A549 (cell line): Measurements from ENCODE around the gene TBCE. TPM values are rescaled to one million over a fixed set of nuclear protein-coding genes. Genes with fewer than 3 reads are reported as not detected.
"Not testable (repeated sequence)": the region's sequence is repeated elsewhere in the genome, so short reads cannot be mapped to it uniquely, and the experiment has no call there.

Experiments
- ATAC-seq, 2 experiments: fragments of 200-7000 bp in 1 of 2; fragments of >200 bp in 1 of 2; cut with Nextera tagmentation in 1 of 2; cut with Tn5 transposase in 1 of 2; 3 replicates each; pipeline versions ENCODE4 v1.8.0 to v1.9.1; 2018 to 2020; ENCODE audit warnings: mild to moderate bottlenecking in 1 of 2, moderate library complexity in 1 of 2
- CTCF ChIA-PET: fragments of 300-600 bp; sonication (Branson Sonifier 250); formaldehyde crosslinking; extraction: SDS; loops from one replicate; lab custom pipeline; 2021; ENCODE audit warnings: antibody characterized with exemption, inconsistent platforms; lab: Yijun Ruan, JAX
- POLR2A ChIA-PET: fragments of 350-600 bp; formaldehyde crosslinking; extraction: SDS; loops from one replicate; lab custom pipeline; 2021; ENCODE audit warnings: antibody characterized with exemption, inconsistent platforms; lab: Yijun Ruan, JAX
- DNase-seq, 2 experiments: peaks; one replicate each; pipeline versions ENCODE4 v3.0.0 to v3.0.0-alpha.2; 2011 to 2016; ENCODE audit warnings: low read depth in 1 of 2, low spot score in 1 of 2
- FAIRE-seq: peaks from 2 replicates; lab custom pipeline; 2011; peaks lifted over from hg19 to GRCh38; lab: Jason Lieb, UNC
- H3K27ac ChIP-seq, 2 experiments: fragments of >200 bp; sonication (Bioruptor Twin); formaldehyde crosslinking; 3 replicates each; pipeline ENCODE4 v1.5.1; 2016 to 2017
- H3K4me1 ChIP-seq: fragments of >200 bp; sonication (Bioruptor Twin); formaldehyde crosslinking; 3 replicates; pipeline ENCODE4 v1.6.1; 2016
- H3K4me2 ChIP-seq: fragments of >200 bp; sonication (Bioruptor Twin); formaldehyde crosslinking; 3 replicates; pipeline ENCODE4 v1.6.1; 2016
- H3K4me3 ChIP-seq: fragments of >200 bp; sonication (Bioruptor Twin); formaldehyde crosslinking; 3 replicates; pipeline ENCODE4 v1.5.1; 2016
- H3K9me3 ChIP-seq: fragments of >200 bp; sonication (Bioruptor Twin); formaldehyde crosslinking; 3 replicates; pipeline ENCODE4 v1.6.1; 2016
- BHLHE40 ChIP-seq: IDR thresholded peaks from 2 replicates; pipeline ENCODE4 v1.6.1; 2012; ENCODE audit warnings: low read depth, low read length, inconsistent platforms
- CBX2 ChIP-seq: fragments of 200-600 bp; sonication (generic); IDR thresholded peaks from 2 replicates; pipeline ENCODE4 v1.6.1; 2016; ENCODE audit warnings: low read depth, mild to moderate bottlenecking, borderline replicate concordance
- CHD4 ChIP-seq: fragments of 200-600 bp; sonication (generic); IDR thresholded peaks from 2 replicates; pipeline ENCODE4 v1.6.1; 2016; ENCODE audit warnings: antibody characterized with exemption, mild to moderate bottlenecking, borderline replicate concordance
- CTCF ChIP-seq: fragments of >200 bp; sonication (Bioruptor Twin); formaldehyde crosslinking; IDR thresholded peaks from 3 replicates; pipeline ENCODE4 v1.5.1; 2016
- EHF ChIP-seq: fragments of 250-450 bp; sonication (Bioruptor Pico); IDR thresholded peaks from 2 replicates; pipeline ENCODE4 v1.5.0; 2020; ENCODE audit warnings: mild to moderate bottlenecking
- ELK1 ChIP-seq: fragments of 150-350 bp; IDR thresholded peaks from 2 replicates; pipeline ENCODE4 v1.6.1; 2014; ENCODE audit warnings: low read depth, mild to moderate bottlenecking, low read length
- FOSL2 ChIP-seq, 2 experiments: fragments of 450-650 bp in 1 of 2; fragments of >200 bp in 1 of 2; sonication (Bioruptor Twin) in 1 of 2; formaldehyde crosslinking; IDR thresholded peaks; 2 replicates each; pipeline versions ENCODE4 v1.5.0 to v1.6.1; 2016 to 2020; ENCODE audit warnings: mild to moderate bottlenecking in 1 of 2, moderate library complexity in 1 of 2
- FOXS1 ChIP-seq: fragments of 250-450 bp; sonication (Bioruptor Pico); IDR thresholded peaks from 2 replicates; pipeline ENCODE4 v1.5.0; 2020; ENCODE audit warnings: mild to moderate bottlenecking, moderate library complexity
- HES2 ChIP-seq: fragments of >200 bp; sonication (Bioruptor Twin); formaldehyde crosslinking; IDR thresholded peaks from 2 replicates; pipeline ENCODE4 v1.6.1; 2016
- HOXA7 ChIP-seq: fragments of 250-450 bp; sonication (Bioruptor Pico); IDR thresholded peaks from 2 replicates; pipeline ENCODE4 v1.5.0; 2020; ENCODE audit warnings: mild to moderate bottlenecking, moderate library complexity
- HOXB13 ChIP-seq: fragments of 250-450 bp; sonication (Bioruptor Pico); IDR thresholded peaks from 2 replicates; pipeline ENCODE4 v1.5.0; 2020; ENCODE audit warnings: low read depth, mild to moderate bottlenecking, moderate library complexity
- KDM5A ChIP-seq: fragments of 200-600 bp; sonication (generic); IDR thresholded peaks from 2 replicates; pipeline ENCODE4 v1.6.1; 2016; ENCODE audit warnings: antibody characterized with exemption, mild to moderate bottlenecking
- MAFK ChIP-seq: fragments of 450-650 bp; IDR thresholded peaks from 2 replicates; pipeline ENCODE4 v1.6.1; 2014; ENCODE audit not compliant: partially characterized antibody
- NPAS2 ChIP-seq: fragments of 250-450 bp; sonication (Bioruptor Pico); IDR thresholded peaks from 2 replicates; pipeline ENCODE4 v1.8.0; 2022; ENCODE audit warnings: mild to moderate bottlenecking, moderate library complexity, borderline replicate concordance
- NR3C1 ChIP-seq: fragments of >200 bp; sonication (Bioruptor Twin); formaldehyde crosslinking; IDR thresholded peaks from 3 replicates; pipeline ENCODE4 v1.6.1; 2017
- PBX3 ChIP-seq: IDR thresholded peaks from 2 replicates; pipeline ENCODE4 v1.6.1; 2012
- POLR2A ChIP-seq: IDR thresholded peaks from 2 replicates; pipeline ENCODE4 v1.6.1; 2012; ENCODE audit warnings: mild to moderate bottlenecking, low read length
- POLR2AphosphoS2 ChIP-seq: conservative IDR thresholded peaks from 2 replicates; pipeline ENCODE4 v1.6.1; 2012; ENCODE audit warnings: low read length, improper control_type of control experiment, inconsistent platforms
- RCOR1 ChIP-seq: fragments of 150-350 bp; IDR thresholded peaks from 2 replicates; pipeline ENCODE4 v1.6.1; 2014; ENCODE audit warnings: antibody characterized with exemption, low read length, low read depth
- RNF2 ChIP-seq: fragments of 200-600 bp; sonication (generic); IDR thresholded peaks from 2 replicates; pipeline ENCODE4 v1.6.1; 2016; ENCODE audit warnings: low read depth, mild to moderate bottlenecking, antibody characterized with exemption, moderate library complexity, borderline replicate concordance
- ZC3H11A ChIP-seq: fragments of 450-650 bp; IDR thresholded peaks from 2 replicates; pipeline ENCODE4 v1.6.1; 2014; ENCODE audit warnings: antibody characterized with exemption, mild to moderate bottlenecking
- ZFP36 ChIP-seq: fragments of 450-650 bp; IDR thresholded peaks from 2 replicates; pipeline ENCODE4 v1.6.1; 2014; ENCODE audit warnings: borderline replicate concordance; ENCODE audit not compliant: partially characterized antibody
- ZNF302 ChIP-seq: fragments of 250-450 bp; sonication (Bioruptor Pico); IDR thresholded peaks from 2 replicates; pipeline ENCODE4 v1.9.0; 2021; ENCODE audit warnings: inconsistent platforms, mild to moderate bottlenecking, moderate library complexity
- ZSCAN20 ChIP-seq: fragments of 250-450 bp; sonication (Bioruptor Pico); IDR thresholded peaks from 2 replicates; pipeline ENCODE4 v1.8.0; 2022; ENCODE audit warnings: mild to moderate bottlenecking, moderate library complexity
- WGBS: methylation state at CpG from one replicate; pipeline ENCODE4 v1.1.6; 2017; ENCODE audit errors: missing lambda C conversion rate; 5-methylcytosine and 5-hydroxymethylcytosine counted together
- polyA plus RNA-seq, 4 experiments: library from polyadenylated mRNA; depleted of rRNA in 3 of 4; stranded (reverse); fragments of >200 nt; fragmentation: RNase III in 1 of 4; extraction: RNeasy Plus Mini Kit Qiagen cat#74134 plus additional on column Dnase treatment in 1 of 4; gene quantifications; 2 replicates in 3 of 4; 3 replicates in 1 of 4; pipeline ENCODE4 v1.2.3, GENCODE V29; 2011 to 2017
- TF ChIP-seq, protein P1 (sequence below): IDR thresholded peaks from 2 replicates; pipeline ENCODE4 v1.6.1; 2012; ENCODE audit warnings: low read depth, borderline replicate concordance
- TF ChIP-seq, protein P2 (sequence below): fragments of 450-650 bp; IDR thresholded peaks from 2 replicates; pipeline ENCODE4 v1.6.1; 2014; ENCODE audit warnings: antibody characterized with exemption

The TBCE gene
- polyA plus RNA-seq, 2 of the 4 experiments (the other 2 are of a cell fraction) = 45.1 to 65.2 TPM

DNA sequence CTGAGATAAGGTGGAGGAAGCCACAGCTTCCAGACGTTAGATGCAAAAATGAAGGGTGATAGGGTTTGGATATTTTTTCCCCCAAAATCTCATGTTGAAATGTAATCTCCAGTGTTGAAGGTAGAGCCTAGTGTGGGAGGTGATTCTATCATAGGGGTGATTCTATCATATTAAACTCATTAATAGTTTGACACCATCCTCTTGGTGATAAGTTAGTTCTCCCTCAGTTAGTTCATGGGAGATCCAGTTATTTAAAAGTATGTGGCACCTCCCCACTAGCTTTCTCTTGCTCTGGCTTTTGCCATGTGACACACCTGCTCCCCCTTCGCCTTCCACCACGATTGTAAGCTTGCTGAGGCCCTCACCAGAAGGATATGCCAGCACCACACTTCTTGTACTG, 8.3 kb upstream of the TBCE start:
- POLR2A ChIA-PET = interaction anchor here (1.1 kb wide), 1 partner anchor 9 kb away, joined by 4 read pairs; the partner anchor contains the start of gene TBCE

DNA sequence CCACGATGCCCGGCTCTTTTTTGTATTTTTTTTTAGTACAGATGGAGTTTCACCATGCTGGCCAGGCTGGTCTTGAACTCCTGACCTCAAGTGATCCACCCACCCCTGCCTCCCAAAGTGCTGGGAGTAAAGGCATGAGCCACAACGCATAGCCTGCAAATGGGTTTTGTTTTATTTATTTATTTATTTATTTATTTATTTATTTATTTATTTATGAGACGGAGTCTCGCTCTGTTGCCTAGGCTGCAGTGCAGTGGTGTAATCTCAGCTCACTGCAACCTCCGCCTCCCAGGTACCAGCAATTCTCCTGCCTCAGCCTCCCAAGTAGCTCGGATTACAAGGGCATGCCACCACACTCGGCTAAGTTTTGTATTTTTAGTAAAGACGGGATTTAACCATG, 3.0 kb upstream of the TBCE start:
- WGBS = 93% methylated on average over 9 of the region's 9 CpGs
- POLR2A ChIA-PET, FAIRE-seq, H3K4me2 ChIP-seq, DNase-seq, H3K4me1 ChIP-seq, H3K4me3 ChIP-seq, H3K9me3 ChIP-seq, ATAC-seq, H3K27ac ChIP-seq: not testable (repeated sequence)
- peak; percentile 90 for TF ChIP-seq ZC3H11A
- CTCF ChIA-PET = interaction anchor here (0.8 to 1.7 kb wide), 3 partner anchors 13 to 53 kb away, joined by 3 to 7 read pairs (median 5); no protein-coding TSS in a partner anchor

More for the DNA sequence above, 8.3 kb upstream of the TBCE start:
- CTCF ChIA-PET = interaction anchor here (0.6 to 3.8 kb wide), 2 partner anchors 31 to 57 kb away, joined by 3 to 13 read pairs; no protein-coding TSS in a partner anchor
- 88% methylated on average over 3 of the region's 3 CpGs for WGBS
- no peak for FAIRE-seq
- Histone ChIP-seq H3K4me1 (no peaks in the 10 kb centered on the region), H3K4me3 (no peak overlapping the region), H3K4me2 (no peak overlapping the region), H3K9me3 (no peaks in the 10 kb centered on the region), H3K27ac (no peak overlapping the region)
- DNase-seq = no peak
- no peak for ATAC-seq
- no peak for TF ChIP-seq NR3C1
- no peak for TF ChIP-seq ZFP36
- TF ChIP-seq, protein P1, sequence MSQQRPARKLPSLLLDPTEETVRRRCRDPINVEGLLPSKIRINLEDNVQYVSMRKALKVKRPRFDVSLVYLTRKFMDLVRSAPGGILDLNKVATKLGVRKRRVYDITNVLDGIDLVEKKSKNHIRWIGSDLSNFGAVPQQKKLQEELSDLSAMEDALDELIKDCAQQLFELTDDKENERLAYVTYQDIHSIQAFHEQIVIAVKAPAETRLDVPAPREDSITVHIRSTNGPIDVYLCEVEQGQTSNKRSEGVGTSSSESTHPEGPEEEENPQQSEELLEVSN = no peak
- TF ChIP-seq KDM5A = no peak
- no peak for TF ChIP-seq HES2
- TF ChIP-seq ZSCAN20 (CRISPR knock-in tag) = no peak
- no peak for TF ChIP-seq CHD4
- TF ChIP-seq ELK1 = no peak
- TF ChIP-seq, protein P2, sequence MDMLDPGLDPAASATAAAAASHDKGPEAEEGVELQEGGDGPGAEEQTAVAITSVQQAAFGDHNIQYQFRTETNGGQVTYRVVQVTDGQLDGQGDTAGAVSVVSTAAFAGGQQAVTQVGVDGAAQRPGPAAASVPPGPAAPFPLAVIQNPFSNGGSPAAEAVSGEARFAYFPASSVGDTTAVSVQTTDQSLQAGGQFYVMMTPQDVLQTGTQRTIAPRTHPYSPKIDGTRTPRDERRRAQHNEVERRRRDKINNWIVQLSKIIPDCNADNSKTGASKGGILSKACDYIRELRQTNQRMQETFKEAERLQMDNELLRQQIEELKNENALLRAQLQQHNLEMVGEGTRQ = no peak
- TF ChIP-seq POLR2AphosphoS2 = no peak
- no peak for TF ChIP-seq NPAS2 (CRISPR knock-in tag)
- TF ChIP-seq CBX2 = no peak
- no peak for TF ChIP-seq FOSL2 (IDR thresholded peaks at IDR 0.05)
- no peak for TF ChIP-seq FOSL2 (CRISPR knock-in tag; IDR thresholded peaks at IDR 0.05)
- TF ChIP-seq HOXB13 = no peak
- no peak for TF ChIP-seq MAFK

- H3K9me3 ChIP-seq = no peaks in the 10 kb centered on the region
- no peak overlapping the region for H3K4me3 ChIP-seq
- H3K27ac ChIP-seq = peak overlapping the region in 1 of 2 experiments; percentile 95; a peak in 3 of 6 replicates
- WGBS = 87% methylated on average over 5 of the region's 5 CpGs
- ChIA-PET POLR2A (no interaction called here), CTCF (interaction anchor here (2.4 kb wide), 1 partner anchor 50 kb away, joined by 16 read pairs; no protein-coding TSS in a partner anchor)
- H3K4me1 ChIP-seq = peaks cover 4% of the 10 kb centered on the region; the same call in 1 of the 3 replicates
- ATAC-seq (no peak), DNase-seq (no peak), FAIRE-seq (no peak)
- H3K4me2 ChIP-seq = peak overlapping the region; percentile 70; the same call in 2 of the 3 replicates
- TF ChIP-seq ZNF302 (CRISPR knock-in tag) (no peak), BHLHE40 (no peak), CBX2 (no peak), EHF (CRISPR knock-in tag) (no peak), RCOR1 (no peak), FOXS1 (CRISPR knock-in tag) (no peak), FOSL2 (IDR thresholded peaks at IDR 0.05) (no peak), FOSL2 (CRISPR knock-in tag; IDR thresholded peaks at IDR 0.05) (no peak), POLR2A (no peak), PBX3 (no peak), RNF2 (no peak), CTCF (no peak), NR3C1 (no peak), HOXA7 (CRISPR knock-in tag) (no peak), ZFP36 (no peak)
Measured at GRCh38 chr1:235366286-235366685, 941 bp upstream of the TBCE start.
